GM21390 (cell line): ENCODE results near the gene JOSD2.
"Not testable (repeated sequence)": the region's sequence is repeated elsewhere in the genome, so short reads cannot be mapped to it uniquely, and the experiment has no call there.

Experiments used
- ATAC-seq: cut with Tn5 transposase; IDR thresholded peaks from one replicate; pipeline ENCODE4 v1.9.1; 2021; ENCODE audit not compliant: unreplicated experiment

Gene JOSD2

GRCh38 chr19:50547385-50548190, 36.6 kb upstream of the JOSD2 start:
- ATAC-seq: no peak

GRCh38 chr19:50546527-50547221, 35.7 kb upstream of the JOSD2 start:
- ATAC-seq: no peak

GRCh38 chr19:50542943-50543342, 32.0 kb upstream of the JOSD2 start:
- ATAC-seq: no peak

GRCh38 chr19:50537769-50538230, 26.8 kb upstream of the JOSD2 start:
- ATAC-seq: no peak

GRCh38 chr19:50537306-50537685, 26.3 kb upstream of the JOSD2 start:
- no peak for ATAC-seq

- ATAC-seq: no peak
Measured at GRCh38 chr19:50536662-50537305, 25.8 kb upstream of the JOSD2 start.

- ATAC-seq: no peak
Measured at GRCh38 chr19:50535672-50536187, 24.7 kb upstream of the JOSD2 start.

- no peak for ATAC-seq
Measured at GRCh38 chr19:50534478-50534877, 23.5 kb upstream of the JOSD2 start.

- no peak for ATAC-seq
Measured at GRCh38 chr19:50532952-50533351, 22.0 kb upstream of the JOSD2 start.

GRCh38 chr19:50531171-50531612, 20.2 kb upstream of the JOSD2 start:
- no peak for ATAC-seq

GRCh38 chr19:50528052-50528451, 17.1 kb upstream of the JOSD2 start:
- not testable (repeated sequence) for ATAC-seq

- no peak for ATAC-seq
Measured at GRCh38 chr19:50522881-50523280, 11.9 kb upstream of the JOSD2 start.

GRCh38 chr19:50520822-50521465, 10.0 kb upstream of the JOSD2 start:
- no peak for ATAC-seq

GRCh38 chr19:50519006-50519575, 8.1 kb upstream of the JOSD2 start:
- ATAC-seq: no peak

GRCh38 chr19:50518091-50519005, 7.4 kb upstream of the JOSD2 start:
- no peak for ATAC-seq

- no peak for ATAC-seq
Measured at GRCh38 chr19:50517704-50518075, 6.7 kb upstream of the JOSD2 start.

GRCh38 chr19:50516964-50517703, 6.1 kb upstream of the JOSD2 start:
- no peak for ATAC-seq

- ATAC-seq: no peak
Measured at GRCh38 chr19:50516456-50516855, 5.5 kb upstream of the JOSD2 start.

- ATAC-seq: no peak
Measured at GRCh38 chr19:50515168-50515561, 4.2 kb upstream of the JOSD2 start.
